Measurements from ENCODE around the gene ZNF697.
"Not testable (repeated sequence)": the region's sequence is repeated elsewhere in the genome, so short reads cannot be mapped to it uniquely, and the experiment has no call there.

Gene ZNF697

GRCh38 chr1:119647734-119648619 is at the start of gene ZNF697:
Gene ZNF697 (minus strand): TSS chr1:119648266. CDS start chr1:119626100, 22,166 bp downstream.
- H3K4me3 ChIP-seq (ENCODE audit: low read length) = peak within 1 kb of the TSS; percentile 79
- TF ChIP-seq ZNF274 (IDR thresholded peaks at IDR 0.05; ENCODE audit: low read depth, low read length) = no peak

GRCh38 chr1:119697598-119697997 is 49.5 kb upstream of the ZNF697 start:
- H3K4me3 ChIP-seq (ENCODE audit: low read length) = no peak overlapping the region
- TF ChIP-seq ZNF274 (IDR thresholded peaks at IDR 0.05; ENCODE audit: low read depth, low read length) = no peak

GRCh38 chr1:119696863-119697262 is 48.8 kb upstream of the ZNF697 start:
- not testable (repeated sequence) for H3K4me3 ChIP-seq (ENCODE audit: low read length)

GRCh38 chr1:119689511-119689910 is 41.4 kb upstream of the ZNF697 start:
- H3K4me3 ChIP-seq (ENCODE audit: low read length) = no peak overlapping the region
- no peak for TF ChIP-seq ZNF274 (IDR thresholded peaks at IDR 0.05; ENCODE audit: low read depth, low read length)

GRCh38 chr1:119688810-119689209 is 40.7 kb upstream of the ZNF697 start:
- H3K4me3 ChIP-seq (ENCODE audit: low read length) = no peak overlapping the region
- TF ChIP-seq ZNF274 (IDR thresholded peaks at IDR 0.05; ENCODE audit: low read depth, low read length) = no peak

GRCh38 chr1:119687434-119688079 is 39.5 kb upstream of the ZNF697 start:
- no peak for TF ChIP-seq ZNF274 (IDR thresholded peaks at IDR 0.05; ENCODE audit: low read depth, low read length)
- H3K4me3 ChIP-seq (ENCODE audit: low read length) = no peak overlapping the region

- no peak overlapping the region for H3K4me3 ChIP-seq (ENCODE audit: low read length)
- TF ChIP-seq ZNF274 (IDR thresholded peaks at IDR 0.05; ENCODE audit: low read depth, low read length) = no peak
These were observed 38.6 kb upstream of the ZNF697 start for GRCh38 chr1:119686661-119687060.

GRCh38 chr1:119683893-119684292 is 35.8 kb upstream of the ZNF697 start:
- no peak for TF ChIP-seq ZNF274 (IDR thresholded peaks at IDR 0.05; ENCODE audit: low read depth, low read length)
- no peak overlapping the region for H3K4me3 ChIP-seq (ENCODE audit: low read length)

GRCh38 chr1:119682141-119682540 is 34.1 kb upstream of the ZNF697 start:
- H3K4me3 ChIP-seq (ENCODE audit: low read length) = no peak overlapping the region
- TF ChIP-seq ZNF274 (IDR thresholded peaks at IDR 0.05; ENCODE audit: low read depth, low read length) = no peak

GRCh38 chr1:119681560-119681959 is 33.5 kb upstream of the ZNF697 start:
- no peak overlapping the region for H3K4me3 ChIP-seq (ENCODE audit: low read length)
- TF ChIP-seq ZNF274 (IDR thresholded peaks at IDR 0.05; ENCODE audit: low read depth, low read length) = no peak

GRCh38 chr1:119680723-119681122 is 32.7 kb upstream of the ZNF697 start:
- no peak for TF ChIP-seq ZNF274 (IDR thresholded peaks at IDR 0.05; ENCODE audit: low read depth, low read length)
- H3K4me3 ChIP-seq (ENCODE audit: low read length) = no peak overlapping the region

GRCh38 chr1:119680193-119680592 is 32.1 kb upstream of the ZNF697 start:
- TF ChIP-seq ZNF274 (IDR thresholded peaks at IDR 0.05; ENCODE audit: low read depth, low read length) = no peak
- H3K4me3 ChIP-seq (ENCODE audit: low read length) = no peak overlapping the region

GRCh38 chr1:119679223-119679622 is 31.2 kb upstream of the ZNF697 start:
- no peak for TF ChIP-seq ZNF274 (IDR thresholded peaks at IDR 0.05; ENCODE audit: low read depth, low read length)
- H3K4me3 ChIP-seq (ENCODE audit: low read length) = no peak overlapping the region

- H3K4me3 ChIP-seq (ENCODE audit: low read length) = no peak overlapping the region
- TF ChIP-seq ZNF274 (IDR thresholded peaks at IDR 0.05; ENCODE audit: low read depth, low read length) = no peak
These were observed 28.6 kb upstream of the ZNF697 start for GRCh38 chr1:119676571-119677206.
